Progenitor cell of endocrine pancreas (in vitro differentiated cells): ENCODE results near the gene IGFBPL1. TPM values are rescaled to one million over a fixed set of nuclear protein-coding genes. Genes with fewer than 3 reads are reported as not detected.
"Not testable (repeated sequence)": the region's sequence is repeated elsewhere in the genome, so short reads cannot be mapped to it uniquely, and the experiment has no call there.

Experiments used
- DNase-seq: peaks from one replicate; pipeline ENCODE4 v3.0.0; 2021; ENCODE audit warnings: low spot score; ENCODE audit not compliant: unreplicated experiment
- H3K27ac Mint-ChIP-seq: 2 replicates; pipeline ENCODE4 v1.8.0; 2021; ENCODE audit warnings: mild to moderate bottlenecking, moderate library complexity, mixed read lengths
- H3K27me3 Mint-ChIP-seq: 2 replicates; pipeline ENCODE4 v1.8.0; 2021; ENCODE audit warnings: mixed read lengths
- H3K36me3 Mint-ChIP-seq: 2 replicates; pipeline ENCODE4 v1.8.0; 2022; ENCODE audit warnings: mixed read lengths; ENCODE audit not compliant: insufficient read depth
- H3K4me1 Mint-ChIP-seq: 2 replicates; pipeline ENCODE4 v1.8.0; 2021; ENCODE audit warnings: low read depth, mixed read lengths
- H3K4me3 Mint-ChIP-seq: 2 replicates; pipeline ENCODE4 v1.8.0; 2021; ENCODE audit warnings: low read depth, mild to moderate bottlenecking, moderate library complexity, mixed read lengths
- H3K9me3 Mint-ChIP-seq: 2 replicates; pipeline ENCODE4 v1.8.0; 2021; ENCODE audit warnings: low read depth, mixed read lengths
- CTCF ChIP-seq: fragments of 200-600 bp; sonication (generic); IDR thresholded peaks from one replicate; pipeline ENCODE4 v1.5.0; 2021; ENCODE audit warnings: antibody characterized with exemption, mild to moderate bottlenecking; ENCODE audit not compliant: unreplicated experiment
- total RNA-seq: library from RNA; stranded (reverse); gene quantifications from 2 replicates; pipeline ENCODE4 v1.2.1, GENCODE V29; 2021

The IGFBPL1 gene
- total RNA-seq, 1 donor from 2014 or later, result 4.7 TPM

- H3K9me3 Mint-ChIP-seq, result no peaks in the 10 kb centered on the region
- H3K27ac Mint-ChIP-seq, result no peak overlapping the region
- no peaks in the 10 kb centered on the region for H3K4me1 Mint-ChIP-seq
- H3K27me3 Mint-ChIP-seq, result peaks cover 46% of the 10 kb centered on the region
- no peak overlapping the region for H3K4me3 Mint-ChIP-seq
- no peaks in the 10 kb centered on the region for H3K36me3 Mint-ChIP-seq
- DNase-seq, result no peak
- TF ChIP-seq CTCF, result no peak
Observed at GRCh38 chr9:38406476-38407186, 17.6 kb downstream of the IGFBPL1 start.

GRCh38 chr9:38405785-38406184, 18.5 kb downstream of the IGFBPL1 start:
- H3K36me3 Mint-ChIP-seq, result no peaks in the 10 kb centered on the region
- peaks cover 42% of the 10 kb centered on the region for H3K27me3 Mint-ChIP-seq
- no peak for TF ChIP-seq CTCF
- no peaks in the 10 kb centered on the region for H3K4me1 Mint-ChIP-seq
- H3K27ac Mint-ChIP-seq, result no peak overlapping the region
- H3K9me3 Mint-ChIP-seq, result no peaks in the 10 kb centered on the region
- no peak overlapping the region for H3K4me3 Mint-ChIP-seq
- no peak for DNase-seq

GRCh38 chr9:38404314-38404713, 19.9 kb downstream of the IGFBPL1 start:
- no peak overlapping the region for H3K4me3 Mint-ChIP-seq
- H3K27ac Mint-ChIP-seq, result no peak overlapping the region
- no peaks in the 10 kb centered on the region for H3K4me1 Mint-ChIP-seq
- no peak for DNase-seq
- no peaks in the 10 kb centered on the region for H3K9me3 Mint-ChIP-seq
- no peak for TF ChIP-seq CTCF
- H3K27me3 Mint-ChIP-seq, result peaks cover 42% of the 10 kb centered on the region
- no peaks in the 10 kb centered on the region for H3K36me3 Mint-ChIP-seq

- Mint-ChIP-seq H3K4me1 (no peaks in the 10 kb centered on the region), H3K27ac (no peak overlapping the region), H3K27me3 (peaks cover 38% of the 10 kb centered on the region), H3K36me3 (peaks cover 7% of the 10 kb centered on the region), H3K4me3 (no peak overlapping the region), H3K9me3 (no peaks in the 10 kb centered on the region)
- no peak for TF ChIP-seq CTCF
- no peak for DNase-seq
Observed at GRCh38 chr9:38401994-38402393, 22.3 kb downstream of the IGFBPL1 start.

GRCh38 chr9:38399191-38399590, 25.1 kb downstream of the IGFBPL1 start:
- not testable (repeated sequence) for H3K4me3 Mint-ChIP-seq, H3K9me3 Mint-ChIP-seq, H3K27ac Mint-ChIP-seq, DNase-seq, H3K4me1 Mint-ChIP-seq
- H3K36me3 Mint-ChIP-seq, result peaks cover 18% of the 10 kb centered on the region
- peaks cover 16% of the 10 kb centered on the region for H3K27me3 Mint-ChIP-seq

GRCh38 chr9:38396371-38396671, 27.9 kb downstream of the IGFBPL1 start:
- no peak for TF ChIP-seq CTCF
- H3K4me1 Mint-ChIP-seq, result peaks cover 16% of the 10 kb centered on the region
- DNase-seq, result no peak
- H3K4me3 Mint-ChIP-seq, result no peak overlapping the region
- no peaks in the 10 kb centered on the region for H3K9me3 Mint-ChIP-seq
- peaks cover 18% of the 10 kb centered on the region for H3K36me3 Mint-ChIP-seq
- H3K27me3 Mint-ChIP-seq, result no peaks in the 10 kb centered on the region
- no peak overlapping the region for H3K27ac Mint-ChIP-seq
